ENCODE measurements around the gene ZNF774.
"Not testable (repeated sequence)": the region's sequence is repeated elsewhere in the genome, so short reads cannot be mapped to it uniquely, and the experiment has no call there.

ZNF774 gene

DNA sequence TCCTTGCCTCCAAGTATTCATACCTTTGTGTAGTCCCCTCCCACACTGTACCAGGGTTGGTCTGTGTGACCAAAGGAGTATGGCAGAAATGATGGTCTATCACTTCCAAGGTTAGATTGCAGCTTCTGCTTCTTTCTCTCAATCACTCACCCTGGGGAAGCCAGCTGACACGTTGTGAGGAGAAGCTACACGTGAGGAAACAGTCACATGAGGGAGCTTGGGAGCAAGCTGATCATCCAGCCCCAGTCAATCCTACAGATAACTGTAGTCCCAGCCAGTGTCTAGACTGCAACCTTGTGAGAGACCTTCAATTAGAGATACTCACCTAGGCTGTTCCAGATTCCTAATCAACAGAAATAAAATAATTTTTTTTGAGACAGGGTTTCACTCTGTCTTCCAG is 6.2 kb upstream of the ZNF774 start:
- Histone ChIP-seq H2AFZ (ENCODE audit: low read length) (no peak overlapping the region), H3K36me3 (ENCODE audit: insufficient read depth, low read length) (no peaks in the 10 kb centered on the region), H3F3A (ENCODE audit: insufficient read depth, low read length) (no peaks in the 10 kb centered on the region), H4K20me1 (ENCODE audit: insufficient read depth, low read length) (no peaks in the 10 kb centered on the region), H3K4me3 (ENCODE audit: low read depth, low read length, poor library complexity, severe bottlenecking) (no peak overlapping the region), H3K9me3 (ENCODE audit: low read length) (no peaks in the 10 kb centered on the region), H3K27ac (ENCODE audit: low read depth, low read length, poor library complexity, severe bottlenecking) (no peak overlapping the region), H3K9ac (ENCODE audit: low read length) (no peak overlapping the region), H3K79me2 (ENCODE audit: insufficient read depth, low read length) (no peaks in the 10 kb centered on the region), H3K9me2 (ENCODE audit: low read depth, low read length) (no peaks in the 10 kb centered on the region), H3K4me2 (ENCODE audit: low read length) (no peak overlapping the region), H3K27me3 (ENCODE audit: insufficient read depth, low read length) (no peaks in the 10 kb centered on the region), H3K4me1 (ENCODE audit: insufficient read depth, low read length, severe bottlenecking) (no peaks in the 10 kb centered on the region)
- TF ChIP-seq EZH2 (IDR thresholded peaks at IDR 0.05; ENCODE audit: borderline replicate concordance, low read length): no peak
- TF ChIP-seq, protein P1, sequence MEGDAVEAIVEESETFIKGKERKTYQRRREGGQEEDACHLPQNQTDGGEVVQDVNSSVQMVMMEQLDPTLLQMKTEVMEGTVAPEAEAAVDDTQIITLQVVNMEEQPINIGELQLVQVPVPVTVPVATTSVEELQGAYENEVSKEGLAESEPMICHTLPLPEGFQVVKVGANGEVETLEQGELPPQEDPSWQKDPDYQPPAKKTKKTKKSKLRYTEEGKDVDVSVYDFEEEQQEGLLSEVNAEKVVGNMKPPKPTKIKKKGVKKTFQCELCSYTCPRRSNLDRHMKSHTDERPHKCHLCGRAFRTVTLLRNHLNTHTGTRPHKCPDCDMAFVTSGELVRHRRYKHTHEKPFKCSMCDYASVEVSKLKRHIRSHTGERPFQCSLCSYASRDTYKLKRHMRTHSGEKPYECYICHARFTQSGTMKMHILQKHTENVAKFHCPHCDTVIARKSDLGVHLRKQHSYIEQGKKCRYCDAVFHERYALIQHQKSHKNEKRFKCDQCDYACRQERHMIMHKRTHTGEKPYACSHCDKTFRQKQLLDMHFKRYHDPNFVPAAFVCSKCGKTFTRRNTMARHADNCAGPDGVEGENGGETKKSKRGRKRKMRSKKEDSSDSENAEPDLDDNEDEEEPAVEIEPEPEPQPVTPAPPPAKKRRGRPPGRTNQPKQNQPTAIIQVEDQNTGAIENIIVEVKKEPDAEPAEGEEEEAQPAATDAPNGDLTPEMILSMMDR (IDR thresholded peaks at IDR 0.05; ENCODE audit: low read length): no peak

DNA sequence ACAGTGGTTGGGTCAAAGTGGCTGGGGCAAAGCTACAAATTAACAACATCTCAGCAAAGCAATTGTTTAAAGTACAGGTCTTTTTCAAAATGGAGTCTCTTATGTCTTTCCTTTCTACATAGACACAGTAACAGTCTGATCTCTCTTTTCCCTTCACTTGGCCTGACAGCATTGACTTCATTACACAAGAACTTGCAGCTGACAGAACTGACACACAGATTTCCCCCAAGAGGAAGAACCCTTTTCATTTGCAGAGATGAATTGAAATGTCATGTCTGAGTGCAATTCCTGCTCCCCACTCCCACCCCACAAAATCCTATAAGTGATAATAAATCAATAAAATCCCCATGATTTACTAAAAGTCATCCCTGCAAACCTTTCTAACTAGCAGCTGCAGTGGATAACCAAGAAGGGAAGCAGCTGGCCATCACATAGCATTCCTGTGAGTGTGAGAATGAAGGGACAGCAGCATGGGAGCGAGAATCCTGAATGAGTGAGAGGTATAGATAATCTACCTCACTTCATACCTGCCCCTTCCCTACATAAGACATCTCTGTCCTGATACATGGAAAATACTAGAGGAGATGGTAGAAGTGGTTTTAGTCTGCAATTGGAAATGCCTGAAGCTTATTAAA is 4.5 kb upstream of the ZNF774 start:
- H3F3A ChIP-seq (ENCODE audit: insufficient read depth, low read length); H3K27me3 ChIP-seq (ENCODE audit: insufficient read depth, low read length); H3K4me3 ChIP-seq (ENCODE audit: low read depth, low read length, poor library complexity, severe bottlenecking); H3K4me2 ChIP-seq (ENCODE audit: low read length); H3K9me2 ChIP-seq (ENCODE audit: low read depth, low read length); H3K36me3 ChIP-seq (ENCODE audit: insufficient read depth, low read length); H4K20me1 ChIP-seq (ENCODE audit: insufficient read depth, low read length); H3K27ac ChIP-seq (ENCODE audit: low read depth, low read length, poor library complexity, severe bottlenecking); H3K4me1 ChIP-seq (ENCODE audit: insufficient read depth, low read length, severe bottlenecking); H2AFZ ChIP-seq (ENCODE audit: low read length); H3K9ac ChIP-seq (ENCODE audit: low read length); H3K79me2 ChIP-seq (ENCODE audit: insufficient read depth, low read length); H3K9me3 ChIP-seq (ENCODE audit: low read length): not testable (repeated sequence)

DNA sequence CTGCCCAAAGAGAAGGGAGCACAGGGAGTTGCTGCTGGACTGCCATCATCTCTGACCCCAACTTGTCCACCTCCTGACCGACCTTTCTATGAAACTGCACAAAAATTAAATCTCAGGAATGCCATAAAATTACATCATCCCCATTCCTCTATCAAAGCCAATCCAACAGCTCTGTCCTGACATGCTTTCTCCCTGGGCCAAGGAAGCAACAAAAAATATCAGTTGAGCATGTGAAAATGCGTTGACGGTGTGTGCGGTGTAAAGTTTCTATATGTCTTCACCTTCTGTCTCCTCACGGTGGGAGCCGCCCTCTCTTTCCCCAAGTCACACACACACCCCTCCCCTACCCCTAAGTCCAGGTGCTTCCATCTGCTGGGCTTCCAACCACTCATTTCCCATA is 3.6 kb upstream of the ZNF774 start:
- Histone ChIP-seq H3K9me3 (ENCODE audit: low read length) (no peaks in the 10 kb centered on the region), H2AFZ (ENCODE audit: low read length) (no peak overlapping the region), H3K4me1 (ENCODE audit: insufficient read depth, low read length, severe bottlenecking) (peaks cover 12% of the 10 kb centered on the region), H3K9me2 (ENCODE audit: low read depth, low read length) (no peaks in the 10 kb centered on the region), H3K27me3 (ENCODE audit: insufficient read depth, low read length) (no peaks in the 10 kb centered on the region), H3F3A (ENCODE audit: insufficient read depth, low read length) (no peaks in the 10 kb centered on the region), H3K4me3 (ENCODE audit: low read depth, low read length, poor library complexity, severe bottlenecking) (no peak overlapping the region), H3K36me3 (ENCODE audit: insufficient read depth, low read length) (no peaks in the 10 kb centered on the region), H4K20me1 (ENCODE audit: insufficient read depth, low read length) (no peaks in the 10 kb centered on the region), H3K4me2 (ENCODE audit: low read length) (no peak overlapping the region), H3K27ac (ENCODE audit: low read depth, low read length, poor library complexity, severe bottlenecking) (no peak overlapping the region), H3K9ac (ENCODE audit: low read length) (no peak overlapping the region), H3K79me2 (ENCODE audit: insufficient read depth, low read length) (no peaks in the 10 kb centered on the region)
- no peak for TF ChIP-seq EZH2 (IDR thresholded peaks at IDR 0.05; ENCODE audit: borderline replicate concordance, low read length)
- TF ChIP-seq, protein P1 (IDR thresholded peaks at IDR 0.05; ENCODE audit: low read length): no peak

DNA sequence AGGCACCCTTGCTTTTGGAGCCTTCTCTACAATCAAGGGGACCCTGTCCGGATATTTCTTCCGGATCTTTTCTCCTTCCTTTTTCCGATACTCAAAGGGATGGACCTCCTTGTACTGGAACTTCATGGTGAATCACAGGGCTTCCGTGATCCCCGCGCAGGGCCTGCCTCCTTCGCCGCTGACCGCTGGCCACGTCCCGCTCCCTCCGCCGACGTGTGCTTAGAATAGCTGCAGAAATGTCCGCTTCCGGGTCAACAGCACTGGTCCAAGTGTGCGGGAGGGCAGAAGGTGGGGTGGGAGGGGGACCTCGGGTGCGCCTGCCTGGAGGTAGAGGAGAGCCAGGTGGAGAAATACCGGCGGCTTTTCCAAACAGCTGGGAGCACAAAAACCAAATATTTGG is 3.0 kb upstream of the ZNF774 start:
- no peak overlapping the region for H3K27ac ChIP-seq (ENCODE audit: low read depth, low read length, poor library complexity, severe bottlenecking)
- H3K4me1 ChIP-seq (ENCODE audit: insufficient read depth, low read length, severe bottlenecking): peaks cover 12% of the 10 kb centered on the region
- H3K4me2 ChIP-seq (ENCODE audit: low read length): no peak overlapping the region
- no peak overlapping the region for H2AFZ ChIP-seq (ENCODE audit: low read length)
- no peaks in the 10 kb centered on the region for H3K36me3 ChIP-seq (ENCODE audit: insufficient read depth, low read length)
- no peaks in the 10 kb centered on the region for H3K79me2 ChIP-seq (ENCODE audit: insufficient read depth, low read length)
- H3K4me3 ChIP-seq (ENCODE audit: low read depth, low read length, poor library complexity, severe bottlenecking): no peak overlapping the region
- H3K9me2 ChIP-seq (ENCODE audit: low read depth, low read length): no peaks in the 10 kb centered on the region
- no peak for TF ChIP-seq EZH2 (IDR thresholded peaks at IDR 0.05; ENCODE audit: borderline replicate concordance, low read length)
- TF ChIP-seq, protein P1 (IDR thresholded peaks at IDR 0.05; ENCODE audit: low read length): no peak
- no peaks in the 10 kb centered on the region for H4K20me1 ChIP-seq (ENCODE audit: insufficient read depth, low read length)
- no peak overlapping the region for H3K9ac ChIP-seq (ENCODE audit: low read length)
- no peaks in the 10 kb centered on the region for H3K27me3 ChIP-seq (ENCODE audit: insufficient read depth, low read length)
- no peaks in the 10 kb centered on the region for H3F3A ChIP-seq (ENCODE audit: insufficient read depth, low read length)
- no peaks in the 10 kb centered on the region for H3K9me3 ChIP-seq (ENCODE audit: low read length)
